HepG2 (cell line): Measurements from ENCODE around the gene TMCC1. TPM values are rescaled to one million over a fixed set of nuclear protein-coding genes. Genes with fewer than 3 reads are reported as not detected.

Experiments used
- ATAC-seq: fragments of 200-7000 bp; cut with Tn5 transposase; 3 replicates; pipeline ENCODE4 v1.9.1; 2020; ENCODE audit warnings: mild to moderate bottlenecking, moderate library complexity
- BruUV-seq: library from RNA; stranded (reverse); fragments of 400-500 nt; replicated peaks from 2 replicates; lab custom pipeline; 2021; lab: Mats Ljungman, UMichigan
- CTCF ChIA-PET: fragments of 300-600 bp; formaldehyde crosslinking; extraction: SDS; loops from one replicate; lab custom pipeline; 2021; ENCODE audit warnings: low total read pairs, inconsistent platforms, low intra/inter-chr PET ratio; lab: Yijun Ruan, JAX
- POLR2A ChIA-PET: fragments of 350-600 bp; sonication (Branson Sonifier 250); formaldehyde crosslinking; loops from one replicate; lab custom pipeline; 2020; ENCODE audit warnings: antibody characterized with exemption, inconsistent platforms; lab: Yijun Ruan, JAX
- DNase-seq: peaks from one replicate; pipeline ENCODE4 v3.0.0-alpha.2; 2015; ENCODE audit warnings: low spot score
- FAIRE-seq: peaks from 3 replicates; lab custom pipeline; 2011; peaks lifted over from hg19 to GRCh38; lab: Jason Lieb, UNC
- H2AFZ ChIP-seq: one replicate; pipeline ENCODE4 v1.6.1; 2011; ENCODE audit warnings: low read length, inconsistent platforms
- H3K27ac ChIP-seq: fragments of 300-600 bp; 3 replicates; pipeline ENCODE4 v1.8.0; 2011; ENCODE audit warnings: mixed run types, mild to moderate bottlenecking, mixed read lengths, low read length, inconsistent platforms; ENCODE audit not compliant: insufficient read depth; ENCODE audit errors: extremely low read length
- H3K27me3 ChIP-seq, 2 experiments: fragments of 200-600 bp in 1 of 2; 2 replicates in 1 of 2; 3 replicates in 1 of 2; pipeline versions ENCODE4 v1.6.0 to v1.8.0; 2011; ENCODE audit warnings: low read length in 2 of 2, mild to moderate bottlenecking in 2 of 2, moderate library complexity in 2 of 2, inconsistent platforms in 1 of 2; ENCODE audit not compliant: insufficient read depth in 2 of 2, control insufficient read depth in 1 of 2
- H3K36me3 ChIP-seq, 2 experiments: fragments of 200-600 bp in 1 of 2; replicated peaks in 1 of 2; 2 replicates in 1 of 2; 3 replicates in 1 of 2; pipeline versions ENCODE4 v1.5.1 to v1.8.0; 2011; ENCODE audit warnings: low read length in 2 of 2, inconsistent platforms in 1 of 2; ENCODE audit not compliant: insufficient read depth in 2 of 2, control insufficient read depth in 1 of 2
- H3K4me1 ChIP-seq: 2 replicates; pipeline ENCODE4 v1.5.1; 2012; ENCODE audit warnings: low read length, inconsistent platforms; ENCODE audit not compliant: insufficient read depth
- H3K4me2 ChIP-seq: 2 replicates; pipeline ENCODE4 v1.6.0; 2011; ENCODE audit warnings: low read depth, low read length, inconsistent platforms
- H3K4me3 ChIP-seq, 3 experiments: fragments of 200-600 bp in 1 of 3; sonication (generic), shearing (Covaris generic) in 1 of 3; replicated peaks in 1 of 3; 2 replicates each; pipeline ENCODE4 v1.5.1; 2011 to 2016; ENCODE audit warnings: low read length in 3 of 3, inconsistent platforms in 2 of 3, low read depth in 2 of 3, mild to moderate bottlenecking in 2 of 3, control low read depth in 1 of 3, mixed read lengths in 1 of 3; ENCODE audit not compliant: insufficient read depth in 1 of 3
- H3K79me2 ChIP-seq: one replicate; pipeline ENCODE4 v1.6.1; 2011; ENCODE audit warnings: low read length, inconsistent platforms; ENCODE audit not compliant: insufficient read depth
- H3K9ac ChIP-seq: 2 replicates; pipeline ENCODE4 v1.6.0; 2011; ENCODE audit warnings: mild to moderate bottlenecking, low read depth, low read length, inconsistent platforms; ENCODE audit not compliant: insufficient read depth
- H3K9me3 ChIP-seq: 2 replicates; pipeline ENCODE4 v1.5.1; 2012; ENCODE audit warnings: mild to moderate bottlenecking, low read length
- H4K20me1 ChIP-seq: 2 replicates; pipeline ENCODE4 v1.6.0; 2011; ENCODE audit warnings: inconsistent platforms, mild to moderate bottlenecking, low read length, moderate library complexity; ENCODE audit not compliant: insufficient read depth
- DPF2 ChIP-seq: sonication (generic); formaldehyde crosslinking; IDR thresholded peaks from 2 replicates; pipeline ENCODE4 v1.4.0; 2020; ENCODE audit warnings: mild to moderate bottlenecking, low read depth, missing genetic modification reagents, borderline replicate concordance
- IRF2 ChIP-seq: IDR thresholded peaks from 2 replicates; pipeline ENCODE4 v1.6.1; 2018; ENCODE audit warnings: missing genetic modification reagents, missing compliant biosample characterization
- NR2F1 ChIP-seq, 2 experiments: fragments of 450-650 bp in 1 of 2; formaldehyde crosslinking in 1 of 2; IDR thresholded peaks; 2 replicates each; pipeline versions ENCODE4 v1.5.0 to v1.6.1; 2016 to 2020; ENCODE audit warnings: mild to moderate bottlenecking in 1 of 2, missing compliant biosample characterization in 1 of 2, missing genetic modification reagents in 1 of 2, moderate library complexity in 1 of 2
- PAF1 ChIP-seq: IDR thresholded peaks from 2 replicates; pipeline ENCODE4 v1.6.1; 2016; ENCODE audit warnings: missing genetic modification reagents, missing compliant biosample characterization
- POLR2AphosphoS5 ChIP-seq: IDR thresholded peaks from 2 replicates; pipeline ENCODE4 v1.6.1; 2012; ENCODE audit warnings: low read depth, low read length
- RBFOX2 ChIP-seq: fragments of 200-400 bp; formaldehyde crosslinking; IDR thresholded peaks from 2 replicates; pipeline ENCODE4 v1.6.1; 2017; ENCODE audit warnings: low read depth, mild to moderate bottlenecking, low read length
- SAP130 ChIP-seq: IDR thresholded peaks from 2 replicates; pipeline ENCODE4 v1.6.1; 2016; ENCODE audit warnings: low read depth
- SMYD3 ChIP-seq: sonication (generic); formaldehyde crosslinking; IDR thresholded peaks from 2 replicates; pipeline ENCODE4 v1.8.1; 2023; ENCODE audit warnings: mild to moderate bottlenecking, missing genetic modification reagents
- ZNF235 ChIP-seq: sonication (generic); formaldehyde crosslinking; IDR thresholded peaks from 2 replicates; pipeline ENCODE4 v1.8.1; 2023; ENCODE audit warnings: mild to moderate bottlenecking, missing genetic modification reagents, borderline replicate concordance
- ZNF329 ChIP-seq: sonication (generic); formaldehyde crosslinking; IDR thresholded peaks from 2 replicates; pipeline ENCODE4 v1.9.0; 2021; ENCODE audit warnings: low read depth, mild to moderate bottlenecking, missing genetic modification reagents
- ZNF577 ChIP-seq: sonication (generic); formaldehyde crosslinking; IDR thresholded peaks from 2 replicates; pipeline ENCODE4 v1.4.0; 2020; ENCODE audit warnings: mild to moderate bottlenecking, low read depth, missing genetic modification reagents, borderline replicate concordance
- WGBS: methylation state at CpG from one replicate; pipeline ENCODE4 v1.1.6; 2017; ENCODE audit warnings: low lambda C conversion rate; 5-methylcytosine and 5-hydroxymethylcytosine counted together
- in situ Hi-C: cut with HindIII; loops from 2 replicates; pipeline ENCODE4 v1.10.0; 2017; ENCODE audit warnings: low pct_unique_long_range_greater_than_20kb; ENCODE audit not compliant: extremely low pct_ligation_motif_present
- intact Hi-C: fragments of 100-400 bp; cut with micrococcal nuclease; formaldehyde crosslinking; loops from one replicate; pipeline ENCODE4 v1.10.0; 2022; ENCODE audit not compliant: unreplicated experiment
- polyA plus RNA-seq, 8 experiments: library from polyadenylated mRNA; depleted of rRNA in 3 of 8; stranded (reverse) in 7 of 8; unstranded in 1 of 8; fragments of >200 nt; fragmentation: Illumina TruSeq in 4 of 8; extraction: Trizol in 4 of 8; gene quantifications; 2 replicates each; pipeline versions ENCODE4 v1.2.1 to v1.2.3, GENCODE V29; 2011 to 2016; ENCODE audit warnings: low read depth in 4 of 8, missing spikeins in 1 of 8, mixed read lengths in 1 of 8; ENCODE audit not compliant: insufficient read depth in 1 of 8
- total RNA-seq, 5 experiments: library from RNA; depleted of rRNA; stranded (reverse); fragments of >200 nt; fragmentation: Illumina TruSeq; extraction: Trizol; gene quantifications; 2 replicates each; pipeline ENCODE4 v1.2.3, GENCODE V29; 2016; ENCODE audit warnings: low read depth in 1 of 5

Gene TMCC1
- total and polyA plus RNA-seq, 2 of the 13 experiments (the other 11 are each of a cell fraction or from before 2014, with no cell fraction given): 12.1 to 264 TPM

GRCh38 chr3:129654131-129654530 is 239.4 kb downstream of the TMCC1 start:
- Histone ChIP-seq H3K9me3 (no peaks in the 10 kb centered on the region), H3K36me3 (peaks cover 9 to 29% of the 10 kb centered on the region in 2 experiments), H3K4me2 (peak overlapping the region; percentile 87), H3K4me3 (peak overlapping the region; percentile 63 to 74 (median 71)), H3K27me3 (no peaks in the 10 kb centered on the region; a peak in 1 of 5 replicates), H3K4me1 (peaks cover 79% of the 10 kb centered on the region), H2AFZ (no peak overlapping the region), H4K20me1 (peaks cover 45% of the 10 kb centered on the region), H3K27ac (peak overlapping the region; percentile 25), H3K79me2 (peaks cover 75% of the 10 kb centered on the region), H3K9ac (peak overlapping the region; percentile 68; the same call in 1 of the 2 replicates)
- 90% methylated on average over 1 of the region's 1 CpG for WGBS
- in situ Hi-C loops (loop anchor here (5.0 to 10.0 kb wide), 2 partner anchors 168 to 281 kb away; no protein-coding TSS in a partner anchor), intact Hi-C loops (loop anchor here (5.0 kb wide), 1 partner anchor 33 kb away; no protein-coding TSS in a partner anchor)
- FAIRE-seq (no peak), DNase-seq (no peak), ATAC-seq (no peak)
- CTCF ChIA-PET: no interaction called here
- POLR2A ChIA-PET: no interaction called here
- TSS peak; percentile 34 for BruUV-seq
- TF ChIP-seq ZNF577 (CRISPR knock-in tag) (no peak), DPF2 (CRISPR knock-in tag) (no peak), RBFOX2 (peak; percentile 74), POLR2AphosphoS5 (peak; percentile 5; the same call in 1 of the 2 replicates), NR2F1 (CRISPR knock-in tag; IDR thresholded peaks at IDR 0.05) (no peak), ZNF235 (CRISPR knock-in tag) (no peak), IRF2 (no peak), PAF1 (0 out of 2 replicates have a peak, but pooled peaks have one; percentile 17), SAP130 (0 out of 2 replicates have a peak, but pooled peaks have one; percentile 16)

- peak overlapping the region; percentile 87 for H3K4me2 ChIP-seq
- intact Hi-C loops: loop anchor here (5.0 kb wide), 1 partner anchor 34 kb away; no protein-coding TSS in a partner anchor
- in situ Hi-C loops: loop anchor here (5.0 to 10.0 kb wide), 2 partner anchors 169 to 282 kb away; no protein-coding TSS in a partner anchor
- peak overlapping the region; percentile 63 to 74 (median 71) for H3K4me3 ChIP-seq
- no peak for DNase-seq
- FAIRE-seq: no peak
- peaks cover 68% of the 10 kb centered on the region for H3K4me1 ChIP-seq
- H3K27me3 ChIP-seq: no peaks in the 10 kb centered on the region; a peak in 1 of 5 replicates
- BruUV-seq: no TSS peak
- H3K9me3 ChIP-seq: no peaks in the 10 kb centered on the region
- peak overlapping the region; percentile 7 for H3K27ac ChIP-seq
- POLR2A ChIA-PET: no interaction called here
- H2AFZ ChIP-seq: no peak overlapping the region
- ATAC-seq: no peak
- WGBS: 53% methylated on average over 1 of the region's 1 CpG
- TF ChIP-seq ZNF329 (CRISPR knock-in tag) (no peak), SMYD3 (CRISPR knock-in tag) (0 out of 2 replicates have a peak, but pooled peaks have one; percentile 39)
- peak overlapping the region; percentile 50 for H3K9ac ChIP-seq
- CTCF ChIA-PET: no interaction called here
- peaks cover 9 to 29% of the 10 kb centered on the region in 2 experiments for H3K36me3 ChIP-seq
- H3K79me2 ChIP-seq: peaks cover 66% of the 10 kb centered on the region
- peaks cover 50% of the 10 kb centered on the region for H4K20me1 ChIP-seq
Measured at GRCh38 chr3:129653019-129653418, 240.5 kb downstream of the TMCC1 start.
